CD4-positive, alpha-beta T cell treated with Interleukin-4 for 4 hours (primary cell): Measurements from ENCODE around the gene CCDC88B.

ENCODE experiments used
- DNase-seq: peaks from one replicate; pipeline ENCODE4 v3.0.0-alpha.2; 2020

CCDC88B gene

DNA sequence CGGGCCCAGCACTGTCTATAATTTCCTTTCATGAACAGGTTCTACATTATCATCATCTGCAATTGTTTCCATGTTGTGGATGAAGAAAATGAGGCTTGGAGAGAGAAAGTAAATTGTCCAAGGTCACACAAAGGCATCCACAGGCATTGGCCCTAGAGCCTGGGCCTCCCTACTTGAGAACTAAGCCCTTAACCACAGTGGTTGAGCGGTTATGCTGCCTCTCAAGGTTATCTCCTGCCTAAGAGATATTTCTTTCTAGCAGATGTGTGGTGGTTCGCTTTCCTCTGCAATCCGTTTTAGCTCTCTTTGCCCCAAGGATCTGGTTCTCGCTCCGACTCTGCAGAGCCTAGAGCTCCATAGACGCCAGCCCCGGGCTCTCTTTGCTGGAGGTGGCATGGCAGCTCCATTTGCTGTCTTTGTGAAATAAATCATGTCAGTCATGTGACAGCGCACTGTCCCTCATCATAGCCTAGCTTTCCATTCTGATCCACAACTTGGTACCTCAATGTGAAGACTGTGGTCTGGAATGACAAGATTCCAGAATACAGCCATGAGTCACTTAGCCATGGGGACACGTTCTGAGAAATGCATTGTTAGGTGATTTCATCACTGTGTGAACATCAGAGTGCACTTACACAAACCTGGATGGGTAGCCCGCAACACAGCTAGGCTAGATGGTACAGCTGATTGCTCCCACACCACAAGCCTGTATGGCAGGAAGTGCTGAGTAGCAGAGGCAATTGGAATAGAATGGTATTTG lies 46.1 kb downstream of the CCDC88B start:
- no peak for DNase-seq

- no peak for DNase-seq
Observed at GRCh38 chr11:64387916-64388315, 47.9 kb downstream of the CCDC88B start.

GRCh38 chr11:64388894-64389293 lies 48.9 kb downstream of the CCDC88B start:
- DNase-seq: no peak

DNA sequence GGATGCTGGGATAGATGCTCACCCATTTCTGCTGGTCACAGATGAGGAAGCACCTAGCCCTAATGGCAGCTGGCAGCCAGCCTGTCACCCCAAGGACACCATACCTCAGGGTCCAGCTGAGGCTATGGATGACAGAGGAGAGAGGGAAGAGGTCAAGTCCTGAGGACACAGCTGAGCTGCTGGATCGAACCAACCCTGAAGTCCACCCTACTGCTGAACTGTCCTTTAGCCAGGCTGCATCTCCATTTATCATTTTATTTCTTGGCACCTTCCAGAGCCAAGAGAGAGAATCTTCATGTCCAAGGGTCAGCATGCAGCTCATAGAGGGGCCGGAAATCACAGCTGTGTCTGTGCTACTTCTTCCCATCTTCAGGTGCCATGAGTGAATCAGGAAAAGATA lies 49.8 kb downstream of the CCDC88B start:
- DNase-seq: no peak

DNA sequence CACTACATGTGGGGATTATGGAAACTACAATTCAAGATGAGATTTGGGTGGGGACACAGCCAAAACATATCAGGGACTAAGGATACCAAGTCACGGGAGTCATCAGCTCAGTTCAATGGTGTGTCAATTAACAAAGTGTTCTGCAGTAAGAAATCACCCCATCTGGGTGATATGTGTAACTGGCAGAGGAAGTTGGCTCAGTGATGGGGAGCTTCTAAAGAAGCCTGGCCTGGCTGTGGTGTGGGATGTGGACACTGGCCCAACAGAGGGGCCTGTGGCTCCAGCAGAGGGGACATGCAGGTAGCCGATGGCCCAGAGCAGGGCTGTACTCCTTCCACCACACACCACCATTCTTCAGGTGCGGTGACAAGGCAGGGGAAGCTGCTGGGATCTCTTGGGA lies 50.6 kb downstream of the CCDC88B start:
- DNase-seq: no peak

GRCh38 chr11:64391839-64392238 lies 51.8 kb downstream of the CCDC88B start:
- no peak for DNase-seq

DNA sequence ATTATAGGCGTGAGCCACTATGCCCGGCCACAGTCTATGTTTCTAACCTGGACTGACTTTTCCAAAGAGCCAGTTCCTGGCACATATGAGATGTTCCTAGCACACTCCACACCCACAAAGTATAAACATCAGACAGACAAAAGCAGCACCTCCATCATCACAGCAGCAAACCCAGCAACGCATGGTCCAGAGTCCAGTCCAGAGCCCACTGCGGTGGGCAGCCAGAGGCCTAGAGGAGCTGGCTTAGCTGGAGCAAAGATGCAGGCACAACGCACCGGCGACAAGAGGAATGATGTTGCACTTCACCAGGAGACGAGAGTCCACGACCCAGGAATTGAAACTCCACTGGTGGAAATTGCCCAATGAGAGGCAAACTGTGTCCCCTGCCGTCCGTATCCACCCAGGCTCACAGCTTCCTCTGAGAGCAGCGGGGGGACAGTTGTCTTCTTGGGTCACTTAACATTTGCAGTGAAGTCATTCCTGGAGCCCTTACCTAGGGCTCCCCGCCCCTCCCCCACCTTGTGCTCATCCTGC lies 55.6 kb downstream of the CCDC88B start:
- DNase-seq: no peak

DNA sequence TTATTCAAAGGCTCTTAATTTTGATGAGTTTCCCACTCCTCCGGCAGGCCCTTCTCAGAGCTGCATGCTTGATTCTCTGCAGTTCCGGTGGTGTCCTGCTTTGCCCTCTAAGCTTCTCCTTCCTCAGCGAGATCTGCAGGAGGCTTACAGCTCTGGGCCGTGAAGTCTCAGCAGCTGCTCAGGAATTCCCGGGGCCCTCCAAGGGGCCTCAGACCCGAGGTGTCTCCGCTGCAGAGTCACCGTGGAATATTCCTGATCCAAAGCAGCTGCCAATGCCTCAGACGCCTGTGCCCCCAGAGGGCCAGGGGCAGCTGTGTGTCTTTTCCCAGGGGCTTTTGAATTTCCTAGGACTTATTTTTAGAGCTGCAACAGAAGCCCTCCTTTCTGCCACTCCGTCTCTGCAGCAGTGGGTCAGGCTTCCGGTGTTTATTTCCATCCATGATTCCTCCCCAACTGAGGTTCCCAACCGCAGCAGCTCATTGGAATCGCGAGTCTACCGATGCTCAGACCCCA lies 56.1 kb downstream of the CCDC88B start:
- DNase-seq: no peak

DNA sequence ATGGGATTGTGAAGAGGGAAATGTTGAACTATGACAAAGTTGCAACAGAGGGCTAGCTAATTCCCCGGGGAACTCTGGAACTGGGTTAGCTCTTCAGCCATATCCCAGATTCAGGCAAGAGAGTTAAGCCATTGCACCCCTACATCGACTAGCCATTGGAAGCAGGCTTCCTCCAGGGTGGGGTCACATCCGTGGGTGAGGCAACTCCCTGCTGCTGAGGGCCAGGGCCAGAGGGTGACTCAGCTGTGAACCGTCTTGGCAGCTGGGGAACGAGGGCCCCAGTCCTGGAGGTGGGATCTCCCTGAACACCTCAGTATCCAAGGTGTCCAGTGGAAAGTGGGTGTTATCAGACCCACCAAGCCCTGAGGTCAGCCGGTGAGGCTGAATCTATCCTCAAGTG lies 60.1 kb downstream of the CCDC88B start:
- DNase-seq: no peak

- no peak for DNase-seq
Observed at GRCh38 chr11:64400667-64401066, 60.7 kb downstream of the CCDC88B start.

GRCh38 chr11:64401775-64402174 lies 61.8 kb downstream of the CCDC88B start:
- DNase-seq: no peak

- DNase-seq: no peak
Observed at GRCh38 chr11:64403106-64403505, 63.1 kb downstream of the CCDC88B start.

- DNase-seq: no peak
Observed at GRCh38 chr11:64406221-64406946, 66.4 kb downstream of the CCDC88B start.
